SU-DHL-6 (cell line): ENCODE measurements around the gene EFNA5.

ENCODE experiments used
- H2AFZ ChIP-seq: fragments of 200-600 bp; sonication (generic); 2 replicates; pipeline ENCODE4 v1.6.1; 2014; ENCODE audit warnings: low read depth, mild to moderate bottlenecking, moderate library complexity, mixed read lengths, antibody characterized with exemption, low read length; ENCODE audit not compliant: severe bottlenecking
- H3F3A ChIP-seq: fragments of 200-600 bp; shearing (Covaris generic); 2 replicates; pipeline ENCODE4 v1.6.0; 2016; ENCODE audit warnings: antibody characterized with exemption, mild to moderate bottlenecking; ENCODE audit not compliant: insufficient read depth
- H3K27ac ChIP-seq: fragments of 200-600 bp; sonication (generic); 2 replicates; pipeline ENCODE4 v1.5.1; 2016; ENCODE audit warnings: low read depth, mild to moderate bottlenecking, low read length, moderate library complexity, mixed read lengths
- H3K27me3 ChIP-seq: fragments of 200-600 bp; sonication (generic), shearing (Covaris generic); 2 replicates; pipeline ENCODE4 v1.6.0; 2014; ENCODE audit warnings: mild to moderate bottlenecking, low read length
- H3K36me3 ChIP-seq: fragments of 200-600 bp; sonication (generic); 2 replicates; pipeline ENCODE4 v1.6.1; 2014; ENCODE audit warnings: mild to moderate bottlenecking, low read length, mixed read lengths
- H3K4me2 ChIP-seq: fragments of 300-600, 200-600 bp; shearing (Covaris generic), sonication (generic); 2 replicates; pipeline ENCODE4 v1.6.0; 2014; ENCODE audit warnings: low read length, low read depth, mild to moderate bottlenecking; ENCODE audit not compliant: poor library complexity, severe bottlenecking
- H3K4me3 ChIP-seq: fragments of 200-600 bp; sonication (generic); 2 replicates; pipeline ENCODE4 v1.5.1; 2014; ENCODE audit warnings: antibody characterized with exemption, low read length, mild to moderate bottlenecking, mixed read lengths; ENCODE audit not compliant: insufficient read depth, poor library complexity, severe bottlenecking
- H3K79me2 ChIP-seq: fragments of 200-600 bp; sonication (generic); 2 replicates; pipeline ENCODE4 v1.6.1; 2014; ENCODE audit warnings: mild to moderate bottlenecking, low read length, moderate library complexity; ENCODE audit not compliant: insufficient read depth
- H3K9ac ChIP-seq: fragments of 200-600 bp; sonication (generic); 2 replicates; pipeline ENCODE4 v1.7.0; 2014; ENCODE audit warnings: mild to moderate bottlenecking, low read length
- H3K9me2 ChIP-seq: fragments of 200-600 bp; sonication (generic); replicated peaks from 2 replicates; pipeline ENCODE4 v1.6.1; 2014; ENCODE audit warnings: low read length; ENCODE audit not compliant: insufficient read depth
- H3K9me3 ChIP-seq: fragments of 200-600 bp; sonication (generic); 2 replicates; pipeline ENCODE4 v1.6.1; 2014; ENCODE audit warnings: low read length, mixed read lengths; ENCODE audit not compliant: insufficient read depth
- H4K20me1 ChIP-seq: fragments of 200-600 bp; sonication (generic); 2 replicates; pipeline ENCODE4 v1.6.1; 2014; ENCODE audit warnings: low read depth, mild to moderate bottlenecking, antibody characterized with exemption, low read length, moderate library complexity, mixed read lengths
- EZH2phosphoT487 ChIP-seq: fragments of 200-600 bp; sonication (generic), shearing (Covaris generic); conservative IDR thresholded peaks from 2 replicates; pipeline ENCODE4 v1.6.1; 2018; ENCODE audit warnings: mild to moderate bottlenecking, antibody characterized with exemption, low read length, moderate library complexity, mixed read lengths
- TF ChIP-seq, protein P1 (sequence below): fragments of 200-600 bp; sonication (generic); IDR thresholded peaks from one replicate; pipeline ENCODE4 v1.5.1; 2017; ENCODE audit warnings: antibody characterized with exemption, mild to moderate bottlenecking, low read length, moderate library complexity; ENCODE audit not compliant: insufficient read depth, poor library complexity, severe bottlenecking

The EFNA5 gene

GRCh38 chr5:107404595-107405374 is 266.0 kb downstream of the EFNA5 start:
- Histone ChIP-seq H3K9ac (no peak overlapping the region), H2AFZ (no peak overlapping the region), H3K9me3 (no peaks in the 10 kb centered on the region), H3K79me2 (no peaks in the 10 kb centered on the region), H3K4me3 (no peak overlapping the region), H3K27ac (no peak overlapping the region), H3K4me2 (no peak overlapping the region), H3K27me3 (no peaks in the 10 kb centered on the region), H3F3A (no peaks in the 10 kb centered on the region), H3K9me2 (no peaks in the 10 kb centered on the region), H3K36me3 (no peaks in the 10 kb centered on the region), H4K20me1 (no peaks in the 10 kb centered on the region)
- no peak for TF ChIP-seq EZH2phosphoT487
- TF ChIP-seq, protein P1, sequence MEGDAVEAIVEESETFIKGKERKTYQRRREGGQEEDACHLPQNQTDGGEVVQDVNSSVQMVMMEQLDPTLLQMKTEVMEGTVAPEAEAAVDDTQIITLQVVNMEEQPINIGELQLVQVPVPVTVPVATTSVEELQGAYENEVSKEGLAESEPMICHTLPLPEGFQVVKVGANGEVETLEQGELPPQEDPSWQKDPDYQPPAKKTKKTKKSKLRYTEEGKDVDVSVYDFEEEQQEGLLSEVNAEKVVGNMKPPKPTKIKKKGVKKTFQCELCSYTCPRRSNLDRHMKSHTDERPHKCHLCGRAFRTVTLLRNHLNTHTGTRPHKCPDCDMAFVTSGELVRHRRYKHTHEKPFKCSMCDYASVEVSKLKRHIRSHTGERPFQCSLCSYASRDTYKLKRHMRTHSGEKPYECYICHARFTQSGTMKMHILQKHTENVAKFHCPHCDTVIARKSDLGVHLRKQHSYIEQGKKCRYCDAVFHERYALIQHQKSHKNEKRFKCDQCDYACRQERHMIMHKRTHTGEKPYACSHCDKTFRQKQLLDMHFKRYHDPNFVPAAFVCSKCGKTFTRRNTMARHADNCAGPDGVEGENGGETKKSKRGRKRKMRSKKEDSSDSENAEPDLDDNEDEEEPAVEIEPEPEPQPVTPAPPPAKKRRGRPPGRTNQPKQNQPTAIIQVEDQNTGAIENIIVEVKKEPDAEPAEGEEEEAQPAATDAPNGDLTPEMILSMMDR, result no peak

- Histone ChIP-seq H3K9ac (no peak overlapping the region), H3K4me2 (no peak overlapping the region), H3K4me3 (no peak overlapping the region), H2AFZ (no peak overlapping the region), H3K27me3 (no peaks in the 10 kb centered on the region), H3K27ac (no peak overlapping the region), H4K20me1 (no peaks in the 10 kb centered on the region), H3K9me3 (no peaks in the 10 kb centered on the region), H3F3A (no peaks in the 10 kb centered on the region), H3K79me2 (no peaks in the 10 kb centered on the region), H3K36me3 (no peaks in the 10 kb centered on the region), H3K9me2 (no peaks in the 10 kb centered on the region)
- no peak for TF ChIP-seq EZH2phosphoT487
- TF ChIP-seq, protein P1, result no peak
These were observed 267.3 kb downstream of the EFNA5 start for GRCh38 chr5:107403228-107403953.

- H4K20me1 ChIP-seq, result no peaks in the 10 kb centered on the region
- no peak overlapping the region for H3K27ac ChIP-seq
- TF ChIP-seq, protein P1, result no peak
- TF ChIP-seq EZH2phosphoT487, result no peak
- no peaks in the 10 kb centered on the region for H3K27me3 ChIP-seq
- no peaks in the 10 kb centered on the region for H3K79me2 ChIP-seq
- no peak overlapping the region for H3K9ac ChIP-seq
- H2AFZ ChIP-seq, result no peak overlapping the region
- no peaks in the 10 kb centered on the region for H3K9me3 ChIP-seq
- no peaks in the 10 kb centered on the region for H3F3A ChIP-seq
- H3K9me2 ChIP-seq, result no peaks in the 10 kb centered on the region
- no peaks in the 10 kb centered on the region for H3K36me3 ChIP-seq
- no peak overlapping the region for H3K4me3 ChIP-seq
- no peak overlapping the region for H3K4me2 ChIP-seq
These were observed 268.1 kb downstream of the EFNA5 start for GRCh38 chr5:107402434-107403227.
